OCI-LY3 (cell line): ENCODE measurements around the gene BORA.
A peak's percentile ranks its signal among the peaks of the same experiment; 100 is the strongest.

Experiments
- H2AFZ ChIP-seq: fragments of 200-600, 300-600 bp; shearing (Covaris generic); 2 replicates; pipeline ENCODE4 v1.6.0; 2014; ENCODE audit warnings: antibody characterized with exemption, low read depth, low read length
- H3K27ac ChIP-seq: fragments of 200-600, 300-600 bp; sonication (generic); 2 replicates; pipeline ENCODE4 v1.5.1; 2014; ENCODE audit warnings: mild to moderate bottlenecking, low read length, moderate library complexity, mixed read lengths
- H3K27me3 ChIP-seq: fragments of 200-600, 300-600 bp; sonication (generic); 2 replicates; pipeline ENCODE4 v1.6.1; 2014; ENCODE audit warnings: low read depth, low read length, mixed read lengths
- H3K36me3 ChIP-seq: fragments of 200-600, 300-600 bp; sonication (generic); replicated peaks from 2 replicates; pipeline ENCODE3; 2014; ENCODE audit warnings: low read depth, low read length, mixed read lengths
- H3K4me1 ChIP-seq: fragments of 300-600, 200-600 bp; sonication (generic); 2 replicates; pipeline ENCODE4 v1.6.1; 2014; ENCODE audit warnings: low read length, mixed read lengths
- H3K4me2 ChIP-seq: fragments of 200-600, 300-600 bp; sonication (generic); 2 replicates; pipeline ENCODE4 v1.6.1; 2014; ENCODE audit warnings: low read length, mixed read lengths
- H3K4me3 ChIP-seq: fragments of 300-600, 200-600 bp; sonication (generic); 2 replicates; pipeline ENCODE4 v1.5.1; 2014; ENCODE audit warnings: antibody characterized with exemption, mild to moderate bottlenecking, low read length, moderate library complexity
- H3K79me2 ChIP-seq: fragments of 300-600, 200-600 bp; shearing (Covaris generic); 2 replicates; pipeline ENCODE4 v1.6.1; 2014; ENCODE audit warnings: mild to moderate bottlenecking, low read length, mixed read lengths
- H3K9ac ChIP-seq: fragments of 300-600, 200-600 bp; shearing (Covaris generic); 2 replicates; pipeline ENCODE4 v1.6.0; 2014; ENCODE audit warnings: mild to moderate bottlenecking, low read length, moderate library complexity
- H3K9me3 ChIP-seq: fragments of 200-600, 300-600 bp; shearing (Covaris generic); 2 replicates; pipeline ENCODE4 v1.6.1; 2014; ENCODE audit warnings: low read length, mixed read lengths; ENCODE audit not compliant: insufficient read depth
- H4K20me1 ChIP-seq: fragments of 200-600, 300-600 bp; sonication (generic); 2 replicates; pipeline ENCODE4 v1.6.1; 2016; ENCODE audit warnings: low read length, mixed read lengths; ENCODE audit not compliant: insufficient read depth
- EZH2phosphoT487 ChIP-seq: fragments of 200-600 bp; shearing (Covaris generic); IDR thresholded peaks from 2 replicates; pipeline ENCODE4 v1.6.1; 2018; ENCODE audit warnings: antibody characterized with exemption, mixed run types, low read depth
- TF ChIP-seq, protein P1 (sequence below): fragments of 200-600, 300-600 bp; sonication (generic); IDR thresholded peaks from 2 replicates; pipeline ENCODE4 v1.5.1; 2014; ENCODE audit warnings: antibody characterized with exemption, low read length, low read depth

Gene BORA

GRCh38 chr13:72726726-72727416 lies 852 bp upstream of the BORA start:
- H3K9me3 ChIP-seq, result no peaks in the 10 kb centered on the region
- peaks cover 35% of the 10 kb centered on the region for H3K4me1 ChIP-seq
- TF ChIP-seq, protein P1, sequence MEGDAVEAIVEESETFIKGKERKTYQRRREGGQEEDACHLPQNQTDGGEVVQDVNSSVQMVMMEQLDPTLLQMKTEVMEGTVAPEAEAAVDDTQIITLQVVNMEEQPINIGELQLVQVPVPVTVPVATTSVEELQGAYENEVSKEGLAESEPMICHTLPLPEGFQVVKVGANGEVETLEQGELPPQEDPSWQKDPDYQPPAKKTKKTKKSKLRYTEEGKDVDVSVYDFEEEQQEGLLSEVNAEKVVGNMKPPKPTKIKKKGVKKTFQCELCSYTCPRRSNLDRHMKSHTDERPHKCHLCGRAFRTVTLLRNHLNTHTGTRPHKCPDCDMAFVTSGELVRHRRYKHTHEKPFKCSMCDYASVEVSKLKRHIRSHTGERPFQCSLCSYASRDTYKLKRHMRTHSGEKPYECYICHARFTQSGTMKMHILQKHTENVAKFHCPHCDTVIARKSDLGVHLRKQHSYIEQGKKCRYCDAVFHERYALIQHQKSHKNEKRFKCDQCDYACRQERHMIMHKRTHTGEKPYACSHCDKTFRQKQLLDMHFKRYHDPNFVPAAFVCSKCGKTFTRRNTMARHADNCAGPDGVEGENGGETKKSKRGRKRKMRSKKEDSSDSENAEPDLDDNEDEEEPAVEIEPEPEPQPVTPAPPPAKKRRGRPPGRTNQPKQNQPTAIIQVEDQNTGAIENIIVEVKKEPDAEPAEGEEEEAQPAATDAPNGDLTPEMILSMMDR, result no peak
- no peak for TF ChIP-seq EZH2phosphoT487
- peak overlapping the region; percentile 92 for H3K4me3 ChIP-seq
- H3K9ac ChIP-seq, result peak overlapping the region; percentile 92
- peaks cover 19% of the 10 kb centered on the region for H4K20me1 ChIP-seq
- H3K36me3 ChIP-seq, result peaks cover 46% of the 10 kb centered on the region
- peak overlapping the region; percentile 64 for H3K27ac ChIP-seq
- peak overlapping the region; percentile 23; the same call in 1 of the 2 replicates for H2AFZ ChIP-seq
- H3K27me3 ChIP-seq, result no peaks in the 10 kb centered on the region
- H3K79me2 ChIP-seq, result peaks cover 96% of the 10 kb centered on the region
- peak overlapping the region; percentile 84 for H3K4me2 ChIP-seq

GRCh38 chr13:72728290-72728605 lies 525 bp downstream of the BORA start:
- peak overlapping the region; percentile 94 for H3K9ac ChIP-seq
- peak overlapping the region; percentile 92 for H3K4me3 ChIP-seq
- peaks cover 89% of the 10 kb centered on the region for H3K79me2 ChIP-seq
- no peaks in the 10 kb centered on the region for H3K9me3 ChIP-seq
- peak overlapping the region; percentile 89 for H3K4me2 ChIP-seq
- H3K27ac ChIP-seq, result peak overlapping the region; percentile 59
- no peaks in the 10 kb centered on the region for H3K27me3 ChIP-seq
- peak overlapping the region; percentile 60 for H2AFZ ChIP-seq
- TF ChIP-seq EZH2phosphoT487, result no peak
- TF ChIP-seq, protein P1, result no peak
- peaks cover 9% of the 10 kb centered on the region; the same call in 1 of the 2 replicates for H4K20me1 ChIP-seq
- peaks cover 43% of the 10 kb centered on the region for H3K36me3 ChIP-seq
- H3K4me1 ChIP-seq, result peaks cover 35% of the 10 kb centered on the region

DNA sequence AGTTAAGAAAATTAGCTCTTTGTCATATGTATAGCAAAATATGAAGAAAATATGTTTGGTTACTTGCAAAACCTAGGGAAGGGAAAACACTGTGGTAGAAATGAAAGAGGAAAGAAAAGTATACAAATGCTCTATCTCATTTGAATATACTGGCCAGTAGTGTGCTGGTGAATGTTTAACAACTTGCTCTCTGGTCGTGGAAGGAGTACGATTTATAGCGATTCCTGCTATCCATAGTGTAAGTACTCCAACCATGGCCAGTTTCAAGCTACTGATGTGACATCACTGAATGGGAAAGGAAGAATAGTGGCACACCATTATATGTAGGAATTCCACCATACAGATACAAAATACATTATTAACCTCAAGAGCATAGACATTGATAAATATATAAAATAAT lies 9.3 kb downstream of the BORA start:
- 0 out of 2 replicates have a peak, but pooled peaks cover 7% of the 10 kb centered on the region for H4K20me1 ChIP-seq
- TF ChIP-seq, protein P1, result no peak
- no peak for TF ChIP-seq EZH2phosphoT487
- H3K4me2 ChIP-seq, result peak overlapping the region; percentile 17; the same call in 1 of the 2 replicates
- H3K27me3 ChIP-seq, result no peaks in the 10 kb centered on the region
- H3K4me1 ChIP-seq, result peaks cover 22% of the 10 kb centered on the region
- no peaks in the 10 kb centered on the region for H3K9me3 ChIP-seq
- peaks cover 58% of the 10 kb centered on the region for H3K79me2 ChIP-seq
- H2AFZ ChIP-seq, result no peak overlapping the region
- H3K27ac ChIP-seq, result no peak overlapping the region
- no peak overlapping the region for H3K9ac ChIP-seq
- no peak overlapping the region for H3K4me3 ChIP-seq
- peaks cover 60% of the 10 kb centered on the region for H3K36me3 ChIP-seq

DNA sequence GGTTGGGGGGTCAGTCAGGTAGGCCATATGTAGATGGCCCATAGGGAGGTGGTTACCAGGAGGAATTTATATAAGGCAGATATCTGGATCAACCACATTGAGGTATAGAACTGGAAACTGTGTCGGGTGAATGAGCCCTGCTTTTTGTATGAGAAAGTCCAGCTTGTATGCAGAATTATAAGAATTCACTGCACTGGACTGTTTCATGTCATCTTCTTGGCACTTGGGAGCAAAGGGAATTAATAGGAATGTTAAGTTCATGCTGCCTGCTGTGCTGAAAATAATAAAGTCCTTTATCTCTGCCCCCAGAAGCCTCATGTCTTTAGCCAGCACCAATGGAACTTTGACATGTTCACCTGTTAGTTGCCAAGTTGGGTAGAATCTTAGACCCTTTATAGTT lies 12.3 kb downstream of the BORA start:
- H3K27ac ChIP-seq, result no peak overlapping the region
- H4K20me1 ChIP-seq, result 0 out of 2 replicates have a peak, but pooled peaks cover 4% of the 10 kb centered on the region
- H3K9me3 ChIP-seq, result no peaks in the 10 kb centered on the region
- no peak overlapping the region for H3K4me2 ChIP-seq
- H3K4me1 ChIP-seq, result peaks cover 21% of the 10 kb centered on the region
- H3K4me3 ChIP-seq, result no peak overlapping the region
- H2AFZ ChIP-seq, result no peak overlapping the region
- peaks cover 62% of the 10 kb centered on the region for H3K36me3 ChIP-seq
- TF ChIP-seq, protein P1, result no peak
- no peak for TF ChIP-seq EZH2phosphoT487
- H3K27me3 ChIP-seq, result no peaks in the 10 kb centered on the region
- H3K9ac ChIP-seq, result no peak overlapping the region
- H3K79me2 ChIP-seq, result peaks cover 51% of the 10 kb centered on the region
